Panc1 (cell line): ENCODE results near the gene FSIP1. TPM values are rescaled to one million over a fixed set of nuclear protein-coding genes. Genes with fewer than 3 reads are reported as not detected.

Experiments used
- ATAC-seq: fragments of 200-7000 bp; cut with Tn5 transposase; 2 replicates; pipeline ENCODE4 v1.9.1; 2020; ENCODE audit warnings: mild to moderate bottlenecking, moderate library complexity
- BruUV-seq: library from RNA; stranded (reverse); fragments of 400-500 nt; replicated peaks from 2 replicates; lab custom pipeline; 2021; lab: Mats Ljungman, UMichigan
- CTCF ChIA-PET: fragments of 300-600 bp; sonication (Branson Sonifier 250); formaldehyde crosslinking; loops from one replicate; lab custom pipeline; 2022; ENCODE audit warnings: antibody characterized with exemption; lab: Charles Lee
- POLR2A ChIA-PET: fragments of 300-600 bp; sonication (Branson Sonifier 250); formaldehyde crosslinking; loops from one replicate; lab custom pipeline; 2022; ENCODE audit warnings: antibody characterized with exemption; lab: Charles Lee
- DNase-seq: peaks from one replicate; pipeline ENCODE4 v3.0.0-alpha.2; 2010; ENCODE audit warnings: low read depth, low spot score
- H3K27ac ChIP-seq: 2 replicates; pipeline ENCODE4 v1.5.1; 2011; ENCODE audit warnings: mild to moderate bottlenecking, low read length, inconsistent platforms
- H3K27me3 ChIP-seq: fragments of 200-500 bp; sonication (Bioruptor generic); 2 replicates; pipeline ENCODE4 v1.6.0; 2014; ENCODE audit warnings: low read length, inconsistent platforms; ENCODE audit not compliant: control insufficient read depth, insufficient read depth
- H3K36me3 ChIP-seq: fragments of 200-500 bp; sonication (Bioruptor generic); 2 replicates; pipeline ENCODE4 v1.5.1; 2014; ENCODE audit warnings: inconsistent platforms, mild to moderate bottlenecking, low read length, moderate library complexity; ENCODE audit not compliant: control insufficient read depth, insufficient read depth
- H3K4me1 ChIP-seq: 2 replicates; pipeline ENCODE4 v1.5.1; 2011; ENCODE audit warnings: inconsistent platforms, mild to moderate bottlenecking, low read length, moderate library complexity; ENCODE audit not compliant: control insufficient read depth, insufficient read depth
- H3K4me3 ChIP-seq, 2 experiments: 2 replicates each; pipeline ENCODE4 v1.5.1; 2011 to 2012; ENCODE audit warnings: low read depth in 2 of 2, low read length in 2 of 2, mild to moderate bottlenecking in 2 of 2, inconsistent platforms in 1 of 2, moderate library complexity in 1 of 2
- H3K9me3 ChIP-seq: fragments of 200-500 bp; sonication (Bioruptor generic); 2 replicates; pipeline ENCODE4 v1.5.1; 2014; ENCODE audit warnings: low read depth, mild to moderate bottlenecking, inconsistent platforms, low read length, moderate library complexity; ENCODE audit not compliant: control insufficient read depth, insufficient read depth
- POLR2AphosphoS5 ChIP-seq: IDR thresholded peaks from 2 replicates; pipeline ENCODE4 v1.6.1; 2012; ENCODE audit warnings: mild to moderate bottlenecking, low read depth, low read length, moderate library complexity
- SIN3A ChIP-seq: IDR thresholded peaks from 2 replicates; pipeline ENCODE4 v1.6.1; 2012; ENCODE audit warnings: low read depth, mild to moderate bottlenecking, low read length, moderate library complexity, borderline replicate concordance; ENCODE audit not compliant: insufficient read depth
- TCF7L2 ChIP-seq: IDR thresholded peaks from 2 replicates; pipeline ENCODE4 v1.6.1; 2011; ENCODE audit warnings: mild to moderate bottlenecking, low read depth, low read length, inconsistent platforms
- in situ Hi-C: cut with HindIII; loops from 2 replicates; pipeline ENCODE4 v1.10.0; 2016; ENCODE audit warnings: low sequenced_read_pairs, low pct_unique_long_range_greater_than_20kb
- intact Hi-C: fragments of 100-400 bp; cut with micrococcal nuclease; formaldehyde crosslinking; loops from one replicate; pipeline ENCODE4 v1.10.0; 2022; ENCODE audit not compliant: unreplicated experiment
- total RNA-seq: library from RNA; stranded (reverse); gene quantifications from one replicate; pipeline ENCODE4 v1.2.1, GENCODE V29; 2021; ENCODE audit not compliant: unreplicated experiment
- TF ChIP-seq, protein P1 (sequence below), 2 experiments: IDR thresholded peaks; 2 replicates each; pipeline ENCODE4 v1.6.1; 2011 to 2012; ENCODE audit warnings: low read depth in 2 of 2, control low read depth in 1 of 2, low read length in 1 of 2, mild to moderate bottlenecking in 1 of 2, moderate library complexity in 1 of 2; ENCODE audit not compliant: insufficient read depth in 1 of 2
- TF ChIP-seq, protein P2 (sequence below): fragments of 450-650 bp; IDR thresholded peaks from 2 replicates; pipeline ENCODE4 v1.5.1; 2017; ENCODE audit warnings: mild to moderate bottlenecking

The FSIP1 gene
- total RNA-seq, 1 experiment from 2014 or later: 1.4 TPM

DNA sequence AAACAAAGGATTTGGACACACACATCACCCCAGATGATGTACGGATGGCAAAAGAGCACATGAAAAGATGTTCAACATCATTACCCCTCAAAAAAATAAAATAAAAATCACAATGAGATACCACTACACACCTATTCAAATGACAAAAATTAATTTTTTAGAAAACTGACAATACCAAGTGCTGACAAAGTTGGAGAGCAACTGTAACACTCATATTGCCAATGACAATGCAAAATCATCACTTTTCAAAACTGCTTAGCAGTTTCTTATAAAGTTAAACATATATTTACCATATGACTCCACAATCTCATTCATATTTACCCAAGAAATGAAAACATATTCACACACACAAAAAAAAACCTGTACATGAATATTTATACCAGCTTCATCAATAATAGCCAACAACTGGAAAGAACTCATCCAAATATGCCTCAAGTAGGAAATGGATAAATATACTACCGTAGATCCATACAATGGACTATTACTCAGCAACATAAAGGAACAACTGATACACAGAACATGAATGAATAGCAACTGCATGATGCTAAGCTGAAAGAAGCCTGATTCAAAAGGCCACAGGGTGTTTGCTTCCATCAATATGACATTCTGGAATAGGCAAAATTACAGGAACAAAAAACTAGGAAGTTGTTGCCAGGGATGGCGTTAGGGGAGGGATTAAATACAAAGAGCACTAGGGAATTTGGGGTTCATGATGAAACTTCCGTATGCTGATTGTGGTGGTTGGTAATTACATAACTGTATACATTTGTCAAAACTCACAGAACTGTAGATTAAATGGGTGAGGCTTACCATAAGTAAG is 1.3 kb downstream of the FSIP1 start:
- Histone ChIP-seq H3K27ac (peak overlapping the region; percentile 82), H3K27me3 (no peaks in the 10 kb centered on the region), H3K4me1 (peaks cover 35% of the 10 kb centered on the region), H3K4me3 (peak overlapping the region; percentile 63 to 93; a peak in 3 of 4 replicates), H3K9me3 (no peaks in the 10 kb centered on the region), H3K36me3 (no peaks in the 10 kb centered on the region)
- CTCF ChIA-PET: no interaction called here
- no peak for ATAC-seq
- in situ Hi-C loops: no loop called here
- POLR2A ChIA-PET: no interaction called here
- BruUV-seq: TSS peak; percentile 82
- intact Hi-C loops: loop anchor here (10.0 kb wide), 1 partner anchor 253 kb away; the partner anchor contains the start of gene SRP14
- TF ChIP-seq, protein P1, sequence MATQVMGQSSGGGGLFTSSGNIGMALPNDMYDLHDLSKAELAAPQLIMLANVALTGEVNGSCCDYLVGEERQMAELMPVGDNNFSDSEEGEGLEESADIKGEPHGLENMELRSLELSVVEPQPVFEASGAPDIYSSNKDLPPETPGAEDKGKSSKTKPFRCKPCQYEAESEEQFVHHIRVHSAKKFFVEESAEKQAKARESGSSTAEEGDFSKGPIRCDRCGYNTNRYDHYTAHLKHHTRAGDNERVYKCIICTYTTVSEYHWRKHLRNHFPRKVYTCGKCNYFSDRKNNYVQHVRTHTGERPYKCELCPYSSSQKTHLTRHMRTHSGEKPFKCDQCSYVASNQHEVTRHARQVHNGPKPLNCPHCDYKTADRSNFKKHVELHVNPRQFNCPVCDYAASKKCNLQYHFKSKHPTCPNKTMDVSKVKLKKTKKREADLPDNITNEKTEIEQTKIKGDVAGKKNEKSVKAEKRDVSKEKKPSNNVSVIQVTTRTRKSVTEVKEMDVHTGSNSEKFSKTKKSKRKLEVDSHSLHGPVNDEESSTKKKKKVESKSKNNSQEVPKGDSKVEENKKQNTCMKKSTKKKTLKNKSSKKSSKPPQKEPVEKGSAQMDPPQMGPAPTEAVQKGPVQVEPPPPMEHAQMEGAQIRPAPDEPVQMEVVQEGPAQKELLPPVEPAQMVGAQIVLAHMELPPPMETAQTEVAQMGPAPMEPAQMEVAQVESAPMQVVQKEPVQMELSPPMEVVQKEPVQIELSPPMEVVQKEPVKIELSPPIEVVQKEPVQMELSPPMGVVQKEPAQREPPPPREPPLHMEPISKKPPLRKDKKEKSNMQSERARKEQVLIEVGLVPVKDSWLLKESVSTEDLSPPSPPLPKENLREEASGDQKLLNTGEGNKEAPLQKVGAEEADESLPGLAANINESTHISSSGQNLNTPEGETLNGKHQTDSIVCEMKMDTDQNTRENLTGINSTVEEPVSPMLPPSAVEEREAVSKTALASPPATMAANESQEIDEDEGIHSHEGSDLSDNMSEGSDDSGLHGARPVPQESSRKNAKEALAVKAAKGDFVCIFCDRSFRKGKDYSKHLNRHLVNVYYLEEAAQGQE (IDR thresholded peaks at IDR 0.05; ENCODE audit: insufficient read depth in 1 of 2, low read depth in 2 of 2, low read length in 1 of 2): no peak
- TF ChIP-seq, protein P2, sequence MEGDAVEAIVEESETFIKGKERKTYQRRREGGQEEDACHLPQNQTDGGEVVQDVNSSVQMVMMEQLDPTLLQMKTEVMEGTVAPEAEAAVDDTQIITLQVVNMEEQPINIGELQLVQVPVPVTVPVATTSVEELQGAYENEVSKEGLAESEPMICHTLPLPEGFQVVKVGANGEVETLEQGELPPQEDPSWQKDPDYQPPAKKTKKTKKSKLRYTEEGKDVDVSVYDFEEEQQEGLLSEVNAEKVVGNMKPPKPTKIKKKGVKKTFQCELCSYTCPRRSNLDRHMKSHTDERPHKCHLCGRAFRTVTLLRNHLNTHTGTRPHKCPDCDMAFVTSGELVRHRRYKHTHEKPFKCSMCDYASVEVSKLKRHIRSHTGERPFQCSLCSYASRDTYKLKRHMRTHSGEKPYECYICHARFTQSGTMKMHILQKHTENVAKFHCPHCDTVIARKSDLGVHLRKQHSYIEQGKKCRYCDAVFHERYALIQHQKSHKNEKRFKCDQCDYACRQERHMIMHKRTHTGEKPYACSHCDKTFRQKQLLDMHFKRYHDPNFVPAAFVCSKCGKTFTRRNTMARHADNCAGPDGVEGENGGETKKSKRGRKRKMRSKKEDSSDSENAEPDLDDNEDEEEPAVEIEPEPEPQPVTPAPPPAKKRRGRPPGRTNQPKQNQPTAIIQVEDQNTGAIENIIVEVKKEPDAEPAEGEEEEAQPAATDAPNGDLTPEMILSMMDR: no peak
- TF ChIP-seq TCF7L2 (no peak), SIN3A (no peak)
- DNase-seq: no peak

DNA sequence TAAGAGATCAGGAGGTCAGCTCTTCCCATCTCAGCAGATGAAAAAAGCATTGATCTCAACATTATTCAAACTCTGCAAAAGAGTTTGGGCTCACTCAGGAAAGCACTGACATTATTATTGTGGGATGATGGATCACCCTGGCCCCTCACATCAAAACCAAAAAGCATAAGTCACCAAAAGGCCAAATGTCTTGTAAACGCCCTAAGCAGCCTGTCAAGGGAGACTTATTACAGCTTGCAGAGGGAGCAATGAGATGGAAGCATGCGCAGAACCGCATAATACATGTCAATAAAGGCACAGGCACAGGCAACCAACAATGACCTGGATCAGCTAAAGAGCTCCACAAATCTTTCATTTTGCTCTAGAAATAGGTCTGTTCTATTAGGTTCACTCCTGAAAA is 4.6 kb downstream of the FSIP1 start:
- no TSS peak for BruUV-seq
- POLR2A ChIA-PET: no interaction called here
- in situ Hi-C loops: no loop called here

More for the DNA sequence above, 4.6 kb downstream of the FSIP1 start:
- Histone ChIP-seq H3K36me3 (no peaks in the 10 kb centered on the region), H3K9me3 (no peaks in the 10 kb centered on the region), H3K4me1 (peaks cover 6% of the 10 kb centered on the region; the same call in 1 of the 2 replicates), H3K27me3 (no peaks in the 10 kb centered on the region), H3K4me3 (no peak overlapping the region), H3K27ac (no peak overlapping the region)
- no peak for DNase-seq
- no peak for ATAC-seq
- intact Hi-C loops: no loop called here
- TF ChIP-seq, protein P2: no peak
- TF ChIP-seq, protein P1 (IDR thresholded peaks at IDR 0.05; ENCODE audit: insufficient read depth in 1 of 2, low read depth in 2 of 2, low read length in 1 of 2): no peak
- TF ChIP-seq POLR2AphosphoS5 (no peak), SIN3A (no peak), TCF7L2 (no peak)
- CTCF ChIA-PET: interaction anchor here (0.6 kb wide), 1 partner anchor 203 kb away, joined by 4 read pairs; no protein-coding TSS in a partner anchor
